Epithelial cell of umbilical artery (primary cell): ENCODE data around the gene POM121C. TPM values are rescaled to one million over a fixed set of nuclear protein-coding genes. Genes with fewer than 3 reads are reported as not detected.

Experiments used
- total RNA-seq: library from RNA; depleted of rRNA; stranded (reverse); fragments of >200 nt; gene quantifications from 2 replicates; pipeline ENCODE4 v1.2.3, GENCODE V29; 2014

The POM121C gene
- 4.5 and 11.9 TPM in 2 replicates for total RNA-seq

DNA sequence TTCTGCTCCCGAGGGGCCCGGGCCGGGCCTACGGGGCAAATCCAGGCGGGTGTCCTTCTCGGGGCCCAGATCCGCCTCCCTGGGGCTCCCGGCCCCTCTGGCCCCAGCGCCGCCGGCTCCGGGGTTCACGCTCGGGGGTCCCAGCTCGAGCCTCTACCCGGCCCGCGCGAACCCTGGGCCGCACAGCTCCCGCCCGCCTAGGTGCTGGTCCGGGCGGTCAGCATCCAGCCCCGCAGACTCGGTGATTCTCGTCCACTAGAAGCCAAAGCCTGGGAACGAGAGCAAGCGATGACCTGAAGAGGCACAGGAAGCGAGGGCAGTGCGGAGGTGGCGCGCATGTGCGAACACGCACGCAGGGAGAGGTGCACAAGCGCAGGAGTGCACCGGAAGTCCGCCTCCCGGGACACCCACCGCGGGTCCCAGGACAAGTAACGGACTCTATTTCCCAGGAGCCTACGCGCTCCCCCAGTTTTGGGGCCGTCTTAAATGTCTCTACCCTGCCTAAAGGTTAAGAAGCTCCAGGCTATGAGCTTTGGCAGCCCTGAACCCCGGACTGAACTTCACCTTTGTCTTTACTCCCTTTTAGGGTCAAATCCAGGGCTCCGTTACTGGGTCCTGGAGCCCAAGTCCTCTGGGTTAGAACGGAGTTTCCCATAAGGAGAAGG, at the start of gene POM121C:
TSS of gene POM121C (minus strand) at position 321 of the 665 bp plus-strand sequence. CDS start 44,803 bp downstream, outside the sequence.

DNA sequence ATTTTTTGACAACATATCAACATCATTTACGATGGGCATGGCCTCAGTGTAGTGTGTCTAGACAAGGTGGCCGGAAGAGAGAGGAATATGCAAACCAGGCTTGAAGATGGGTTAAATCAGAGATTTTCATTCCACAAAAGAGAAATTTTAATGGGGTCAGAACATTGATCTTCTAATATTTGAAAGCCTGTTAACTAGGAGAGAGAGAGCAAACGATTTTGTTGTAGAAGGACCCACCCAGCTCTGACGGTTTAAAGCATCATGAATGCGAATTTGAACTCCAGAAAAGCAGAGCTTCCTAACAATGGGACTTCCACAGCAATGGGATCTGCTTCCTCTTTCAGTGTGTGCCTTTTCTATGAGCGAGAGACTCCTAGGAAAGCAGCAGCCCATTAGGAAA, 5.9 kb upstream of the POM121C start, which contains the start of gene SPDYE5:
TSS of gene SPDYE5 (plus strand) at position 301 of the 400 bp plus-strand sequence. CDS start 1,728 bp downstream, outside the sequence.

GRCh38 chr7:75395329-75395728, 90.8 kb downstream of the POM121C start, which contains the start of gene TRIM73:
TSS of gene TRIM73 (plus strand) at chr7:75395629. CDS start at chr7:75398934, 3,305 bp downstream.

Other genes with a start within 250 kb of the POM121C start
- 0.32 and 0.91 TPM in 2 replicates for gene TRIM73, start 90.7 kb downstream of the POM121C start, total RNA-seq
- gene SPDYE5, start 6.0 kb upstream of the POM121C start, total RNA-seq, result not detected in 2 replicates